BJ (cell line): ENCODE data around the gene CLHC1. TPM values are rescaled to one million over a fixed set of nuclear protein-coding genes. Genes with fewer than 3 reads are reported as not detected.
A peak's percentile ranks its signal among the peaks of the same experiment; 100 is the strongest.
"Not testable (repeated sequence)": the region's sequence is repeated elsewhere in the genome, so short reads cannot be mapped to it uniquely, and the experiment has no call there.

Experiments used
- CTCF ChIA-PET: fragments of 350-600 bp; formaldehyde crosslinking; extraction: SDS; loops from one replicate; lab custom pipeline; 2021; ENCODE audit warnings: antibody characterized with exemption, inconsistent platforms; lab: Yijun Ruan, JAX
- POLR2A ChIA-PET: fragments of 300-600 bp; sonication (Branson Sonifier 250); formaldehyde crosslinking; extraction: SDS; loops from one replicate; lab custom pipeline; 2021; ENCODE audit warnings: antibody characterized with exemption; lab: Charles Lee
- DNase-seq: peaks from one replicate; pipeline ENCODE4 v3.0.0-alpha.2; 2011; ENCODE audit warnings: low read depth
- H3K27me3 ChIP-seq: 2 replicates; pipeline ENCODE4 v1.6.0; 2011; ENCODE audit warnings: low read length; ENCODE audit not compliant: control insufficient read depth, insufficient read depth
- H3K36me3 ChIP-seq: 2 replicates; pipeline ENCODE4 v1.5.1; 2011; ENCODE audit warnings: low read length; ENCODE audit not compliant: control insufficient read depth, insufficient read depth
- H3K4me3 ChIP-seq: 2 replicates; pipeline ENCODE4 v1.5.1; 2011; ENCODE audit warnings: low read depth, mild to moderate bottlenecking, control low read depth, low read length
- CTCF ChIP-seq: IDR thresholded peaks from 2 replicates; pipeline ENCODE4 v1.5.1; 2011; ENCODE audit warnings: low read depth, mild to moderate bottlenecking, control low read depth, inconsistent platforms, low read length, moderate library complexity; ENCODE audit not compliant: insufficient read depth
- polyA plus RNA-seq: library from polyadenylated mRNA; depleted of rRNA; stranded (reverse); fragments of >200 nt; gene quantifications from 2 replicates; pipeline ENCODE4 v1.2.3, GENCODE V29; 2011

Gene CLHC1
- polyA plus RNA-seq, 1 experiment = 3.8 TPM

GRCh38 chr2:55196526-55196925, 35.6 kb downstream of the CLHC1 start:
- H3K4me3 ChIP-seq = no peak overlapping the region
- no peaks in the 10 kb centered on the region for H3K27me3 ChIP-seq
- POLR2A ChIA-PET = no interaction called here
- no peak for TF ChIP-seq CTCF
- no peak for DNase-seq
- CTCF ChIA-PET = interaction anchor here (0.8 kb wide), 1 partner anchor 297 kb away, joined by 3 read pairs; no protein-coding TSS in a partner anchor
- H3K36me3 ChIP-seq = peaks cover 11% of the 10 kb centered on the region

GRCh38 chr2:55191888-55192287, 40.2 kb downstream of the CLHC1 start:
- H3K36me3 ChIP-seq, H3K27me3 ChIP-seq, CTCF ChIA-PET, H3K4me3 ChIP-seq, POLR2A ChIA-PET, DNase-seq: not testable (repeated sequence)

- POLR2A ChIA-PET, H3K4me3 ChIP-seq, H3K36me3 ChIP-seq, DNase-seq, H3K27me3 ChIP-seq: not testable (repeated sequence)
- CTCF ChIA-PET = interaction anchor here (1.5 kb wide), 1 partner anchor 12 kb away, joined by 7 read pairs; no protein-coding TSS in a partner anchor
Measured at GRCh38 chr2:55186837-55187236, 45.3 kb downstream of the CLHC1 start.

GRCh38 chr2:55180374-55180773, 51.7 kb downstream of the CLHC1 start:
- ChIA-PET CTCF (interaction anchor here (1.7 to 16.1 kb wide), 2 partner anchors 12 to 281 kb away, joined by 4 to 184 read pairs; no protein-coding TSS in a partner anchor), POLR2A (no interaction called here)
- H3K36me3 ChIP-seq = peaks cover 2% of the 10 kb centered on the region; the same call in 1 of the 2 replicates
- DNase-seq = no peak
- no peak overlapping the region for H3K4me3 ChIP-seq
- H3K27me3 ChIP-seq = no peaks in the 10 kb centered on the region
- no peak for TF ChIP-seq CTCF

GRCh38 chr2:55176094-55176415, 56.0 kb downstream of the CLHC1 start:
- H3K4me3 ChIP-seq = no peak overlapping the region
- DNase-seq = no peak
- no peak for TF ChIP-seq CTCF
- CTCF ChIA-PET = interaction anchor here (0.6 to 16.1 kb wide), 14 partner anchors 10 to 611 kb away, joined by 3 to 184 read pairs (median 4); partner anchors contain the start of gene RTN4
- POLR2A ChIA-PET = no interaction called here
- H3K27me3 ChIP-seq = no peaks in the 10 kb centered on the region
- H3K36me3 ChIP-seq = no peaks in the 10 kb centered on the region

- peak; percentile 55 for TF ChIP-seq CTCF
- H3K27me3 ChIP-seq = no peaks in the 10 kb centered on the region
- ChIA-PET POLR2A (no interaction called here), CTCF (interaction anchor here (0.6 to 16.1 kb wide), 22 partner anchors 10 to 610 kb away, joined by 3 to 184 read pairs (median 4); partner anchors contain the start of gene RTN4)
- H3K36me3 ChIP-seq = no peaks in the 10 kb centered on the region
- H3K4me3 ChIP-seq = no peak overlapping the region
- DNase-seq = no peak
Measured at GRCh38 chr2:55175254-55176093, 56.6 kb downstream of the CLHC1 start.
